Measurements from ENCODE around the gene TOP3A.

TOP3A gene

GRCh38 chr17:18278867-18279266 is 35.9 kb downstream of the TOP3A start:
- DNase-seq = no peak

- no peak for DNase-seq
Observed at GRCh38 chr17:18277076-18277475, 37.7 kb downstream of the TOP3A start.

- DNase-seq = no peak
Observed at GRCh38 chr17:18270046-18270931, 44.5 kb downstream of the TOP3A start.

DNA sequence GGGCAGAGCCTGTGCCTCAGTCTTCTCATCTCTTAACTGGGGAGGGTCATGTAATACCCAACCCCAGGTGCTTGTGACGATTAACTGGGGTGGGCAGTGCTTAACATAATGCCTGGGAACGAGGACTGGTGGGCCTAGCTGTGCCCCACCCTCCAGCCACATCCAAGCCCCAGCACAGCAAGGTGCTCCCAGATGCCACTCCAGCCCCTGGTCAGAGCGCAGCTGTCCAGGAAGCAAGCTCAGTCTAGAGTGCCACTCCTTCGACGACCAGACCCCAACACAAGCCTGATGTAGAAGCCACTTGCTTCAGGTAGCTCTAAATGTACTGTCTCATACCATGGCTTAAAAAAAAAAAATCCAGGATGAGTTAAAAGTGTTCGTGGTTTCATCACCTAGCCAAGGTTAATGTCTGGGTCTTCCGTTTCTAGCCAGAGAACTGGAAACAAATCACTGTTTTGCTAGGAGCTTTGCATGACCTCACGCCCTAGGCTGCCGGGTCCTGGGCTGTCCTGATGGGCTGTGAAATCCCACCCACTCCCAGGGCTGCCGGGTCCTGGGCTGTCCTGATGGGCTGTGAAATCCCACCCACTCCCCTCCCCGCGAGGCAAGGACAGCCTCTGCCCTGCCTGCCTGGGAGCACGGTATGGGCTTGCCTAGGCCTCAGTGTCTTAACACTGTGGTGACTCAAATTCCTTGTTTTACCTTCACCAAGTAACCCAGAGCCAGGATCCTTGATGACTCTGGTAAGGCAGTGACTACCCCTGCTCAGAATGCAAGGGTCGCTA is 46.7 kb downstream of the TOP3A start:
- no peak for DNase-seq

GRCh38 chr17:18267366-18267765 is 47.4 kb downstream of the TOP3A start:
- DNase-seq = no peak

DNA sequence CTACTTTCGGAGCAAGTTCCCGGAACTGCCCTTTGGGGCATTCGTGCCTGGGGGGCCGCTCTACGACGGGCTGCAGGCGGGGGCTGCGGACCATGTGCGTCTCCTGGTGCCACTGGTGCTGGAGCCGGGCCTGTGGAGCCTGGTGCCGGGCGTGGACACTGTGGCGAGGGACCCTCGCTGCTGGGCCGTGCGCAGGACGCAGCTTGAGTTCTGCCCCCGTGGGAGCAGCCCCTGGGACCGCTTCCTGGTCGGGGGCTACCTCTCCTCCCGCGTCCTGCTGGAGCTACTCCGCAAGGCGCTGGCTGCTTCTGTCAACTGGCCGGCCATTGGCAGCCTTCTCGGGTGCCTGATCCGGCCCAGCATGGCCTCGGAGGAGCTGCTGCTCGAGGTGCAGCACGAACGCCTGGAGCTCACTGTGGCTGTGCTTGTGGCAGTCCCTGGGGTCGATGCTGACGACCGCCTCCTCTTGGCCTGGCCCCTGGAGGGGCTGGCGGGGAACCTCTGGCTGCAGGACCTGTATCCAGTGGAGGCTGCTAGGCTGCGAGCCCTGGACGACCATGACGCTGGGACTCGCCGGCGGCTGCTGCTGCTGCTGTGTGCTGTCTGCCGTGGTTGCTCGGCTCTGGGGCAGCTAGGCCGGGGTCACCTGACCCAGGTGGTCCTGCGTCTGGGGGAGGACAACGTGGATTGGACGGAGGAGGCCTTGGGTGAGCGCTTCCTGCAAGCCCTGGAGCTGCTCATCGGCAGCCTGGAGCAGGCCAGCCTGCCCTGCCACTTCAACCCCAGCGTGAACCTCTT is 50.7 kb downstream of the TOP3A start:
- DNase-seq = no peak

- DNase-seq = no peak
Observed at GRCh38 chr17:18262641-18263040, 52.2 kb downstream of the TOP3A start.

GRCh38 chr17:18262111-18262510 is 52.7 kb downstream of the TOP3A start:
- no peak for DNase-seq

GRCh38 chr17:18261659-18262058 is 53.1 kb downstream of the TOP3A start:
- DNase-seq = no peak

DNA sequence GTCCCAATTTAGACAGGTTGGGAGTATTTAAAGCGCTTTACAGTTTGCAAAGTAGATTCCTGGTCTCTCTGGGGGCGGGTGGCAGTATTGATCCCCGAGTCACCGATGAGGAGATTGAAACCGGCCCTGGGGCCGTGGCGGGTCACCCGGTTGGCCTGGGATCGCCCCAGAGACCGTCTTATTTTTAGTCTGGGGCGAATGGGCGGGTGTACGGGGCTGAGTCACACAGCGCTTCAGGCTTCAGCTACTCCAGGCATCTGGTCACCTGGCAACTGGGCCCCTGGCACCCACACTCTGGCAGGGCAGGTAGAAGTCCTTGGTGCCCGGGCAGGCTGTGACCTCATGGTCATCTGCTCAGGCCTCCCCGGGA is 53.7 kb downstream of the TOP3A start:
- DNase-seq = peak; percentile 77

DNA sequence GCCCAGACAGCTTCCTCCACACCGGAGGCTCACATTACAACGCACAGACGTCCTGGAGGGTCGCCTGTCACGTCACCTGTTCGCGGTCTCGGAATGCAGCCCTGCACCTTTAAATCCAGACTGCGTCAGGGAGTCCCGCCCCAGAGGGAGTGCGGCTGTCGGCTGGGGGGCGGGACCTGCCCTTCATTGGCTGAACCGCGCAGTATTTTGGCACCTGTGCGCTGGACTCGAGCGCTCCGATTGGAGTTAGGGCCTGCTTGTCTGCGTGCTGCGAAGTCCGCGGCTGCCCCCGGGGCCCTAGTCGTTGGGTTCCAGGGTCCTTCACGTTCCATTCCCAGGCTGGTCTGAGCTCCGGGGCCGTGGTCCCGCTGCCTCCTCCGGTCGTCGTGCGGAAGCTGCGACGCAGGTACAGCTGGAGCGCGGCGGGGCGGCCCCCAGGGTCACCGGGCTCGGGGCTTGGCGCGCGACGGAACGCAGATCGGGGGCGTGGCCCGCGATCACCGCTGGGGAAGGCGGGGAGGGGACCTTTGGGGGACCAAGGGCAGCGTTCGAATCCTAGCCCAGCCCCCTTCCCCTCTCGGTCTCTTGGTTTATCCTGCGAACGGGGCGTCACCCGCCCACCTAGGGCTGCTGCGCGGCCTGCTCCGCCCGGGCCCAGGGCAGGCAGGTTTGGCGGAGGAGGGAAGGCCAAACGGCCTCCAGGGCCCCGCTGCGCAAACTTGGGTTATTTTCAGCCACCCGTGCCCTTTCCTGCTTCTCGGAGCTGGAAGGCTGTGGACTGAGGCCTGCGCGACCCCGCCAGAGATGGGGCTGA is 54.3 kb downstream of the TOP3A start, which contains the start of gene MIEF2:
TSS of gene MIEF2 (plus strand) at position 331 of the 814 bp plus-strand sequence. CDS start 2,059 bp downstream, outside the sequence.
- DNase-seq = peak; percentile 95

DNA sequence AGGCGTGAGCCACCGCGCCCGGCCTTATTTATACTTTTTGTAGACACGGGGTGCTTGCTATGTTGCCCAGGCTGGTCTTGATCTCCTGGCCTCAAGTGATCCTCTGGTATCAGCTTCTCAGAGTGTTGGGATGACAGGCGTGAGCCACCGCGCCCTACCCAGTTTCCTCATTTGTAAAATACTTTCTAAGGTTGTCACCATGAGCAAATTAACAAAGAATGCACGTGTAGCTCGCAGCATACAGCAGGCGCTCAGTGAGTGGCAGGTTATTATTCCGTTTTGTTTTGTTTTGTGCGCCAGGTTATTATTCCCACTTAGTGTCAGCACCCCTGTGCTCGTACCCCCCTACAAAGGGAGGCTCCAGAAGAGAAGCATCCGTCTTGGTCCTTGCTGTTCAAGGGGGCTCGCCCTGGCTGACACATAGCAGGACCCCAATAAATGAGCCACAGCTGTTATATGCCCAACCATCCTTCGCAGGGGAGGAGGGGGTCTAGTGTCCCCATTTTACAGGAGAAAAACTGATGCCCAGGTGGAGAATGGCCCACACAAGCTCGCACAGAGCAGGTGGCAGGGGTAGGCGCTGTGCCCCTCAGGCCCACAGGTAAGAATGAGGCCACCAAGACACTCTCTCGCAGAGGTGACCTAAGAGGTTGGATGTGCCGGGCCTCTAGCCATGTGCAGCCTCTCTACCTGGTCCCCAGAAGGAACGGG is 55.0 kb downstream of the TOP3A start:
- DNase-seq = no peak

GRCh38 chr17:18258356-18259038 is 56.3 kb downstream of the TOP3A start, which contains the start of gene FLII:
TSS of gene FLII (minus strand) at chr17:18258738. CDS start at chr17:18258690, 48 bp downstream.
- DNase-seq = peak; percentile 85

DNA sequence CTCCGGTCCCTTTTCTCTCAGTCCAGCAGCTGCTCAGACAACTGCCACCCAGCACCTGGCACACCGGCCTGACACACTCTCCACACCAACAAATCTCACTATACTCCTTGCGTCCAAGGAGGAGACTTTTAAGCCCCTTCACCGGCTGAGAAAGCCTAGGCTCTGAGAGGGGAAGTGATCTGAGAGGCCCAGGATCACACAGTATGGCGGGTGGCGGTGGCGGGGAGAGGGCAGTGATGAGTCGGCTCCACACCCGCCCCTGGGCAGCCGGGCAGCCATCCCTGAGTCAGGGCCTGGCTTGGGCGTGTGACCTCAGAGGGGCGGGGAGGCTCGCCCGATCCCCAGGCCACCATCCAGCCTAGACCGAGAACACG is 56.8 kb downstream of the TOP3A start:
- DNase-seq = peak; percentile 79

DNA sequence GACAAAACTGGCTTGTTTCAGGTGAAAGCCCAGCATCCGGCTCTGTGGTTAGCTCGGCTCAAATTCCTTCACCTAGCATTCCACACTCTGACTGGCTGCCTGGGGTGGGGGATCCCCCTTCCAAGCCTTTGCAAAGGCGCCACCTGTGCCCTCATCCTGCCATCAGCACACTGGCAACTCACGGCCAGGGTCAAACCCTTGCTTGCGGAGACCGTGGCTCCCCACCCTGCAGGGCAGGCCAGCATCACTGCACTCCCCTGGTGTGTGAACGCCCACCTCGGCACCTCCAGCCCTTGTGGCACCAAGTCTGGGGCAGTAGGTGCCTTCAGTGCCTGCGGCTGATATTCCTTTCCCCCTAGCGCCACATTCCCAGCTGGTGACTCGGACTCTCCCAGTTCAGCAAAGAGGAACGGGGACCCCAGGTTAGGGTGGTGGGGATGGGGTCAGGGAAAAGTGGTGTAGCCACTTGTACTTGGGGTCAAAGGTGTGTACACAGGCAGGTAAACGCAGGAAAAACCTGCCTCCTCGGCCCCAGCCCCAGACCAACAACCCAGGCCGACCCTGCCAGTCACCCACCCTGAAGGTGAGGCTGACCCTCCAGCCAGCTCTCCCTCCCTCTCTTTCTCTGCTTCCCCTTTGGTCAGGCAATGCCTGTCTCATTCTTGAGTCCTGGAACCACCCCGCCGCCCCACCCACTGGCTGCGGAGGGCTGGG is 57.4 kb downstream of the TOP3A start:
- DNase-seq = no peak

DNA sequence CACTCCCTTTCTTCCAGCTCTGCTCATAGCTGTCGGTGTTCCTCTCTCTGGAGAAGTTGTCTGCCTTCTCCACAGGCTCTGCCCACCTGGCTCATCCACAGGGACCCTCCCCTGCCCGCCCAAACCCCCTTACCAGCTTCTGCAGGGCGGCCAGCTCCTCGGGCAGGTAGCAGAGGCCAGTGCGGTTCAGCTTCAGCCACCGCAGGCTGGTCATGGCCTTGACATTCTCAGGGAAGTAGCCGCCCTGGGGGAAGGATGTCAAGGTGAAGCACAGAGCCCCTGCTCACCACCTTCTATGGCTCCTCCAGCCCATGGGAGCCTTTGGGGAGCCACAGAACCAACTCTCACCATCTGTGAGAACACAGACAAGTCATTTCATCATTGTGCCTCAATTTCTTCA is 58.0 kb downstream of the TOP3A start:
- no peak for DNase-seq

- DNase-seq = no peak
Observed at GRCh38 chr17:18256351-18256750, 58.4 kb downstream of the TOP3A start.

GRCh38 chr17:18254888-18255649 is 59.7 kb downstream of the TOP3A start:
- no peak for DNase-seq
